ENCODE results near the gene UGT2A3.
"Not testable (repeated sequence)": the region's sequence is repeated elsewhere in the genome, so short reads cannot be mapped to it uniquely, and the experiment has no call there.

The UGT2A3 gene

GRCh38 chr4:68950033-68950432 is 1.6 kb downstream of the UGT2A3 start:
- no peaks in the 10 kb centered on the region for H3K4me1 ChIP-seq (ENCODE audit: insufficient read depth, low read length)
- no peak overlapping the region for H3K4me3 ChIP-seq (ENCODE audit: low read length)
- no peak overlapping the region for H2AFZ ChIP-seq (ENCODE audit: low read depth, low read length)
- no peaks in the 10 kb centered on the region for H3K27me3 ChIP-seq (ENCODE audit: insufficient read depth, low read length)
- H3K9me3 ChIP-seq (ENCODE audit: low read length): no peaks in the 10 kb centered on the region
- H3K36me3 ChIP-seq (ENCODE audit: insufficient read depth, low read length): no peaks in the 10 kb centered on the region

GRCh38 chr4:68948985-68949384 is 2.6 kb downstream of the UGT2A3 start:
- H3K9me3 ChIP-seq (ENCODE audit: low read length): no peaks in the 10 kb centered on the region
- no peaks in the 10 kb centered on the region for H3K4me1 ChIP-seq (ENCODE audit: insufficient read depth, low read length)
- H3K36me3 ChIP-seq (ENCODE audit: insufficient read depth, low read length): no peaks in the 10 kb centered on the region
- no peaks in the 10 kb centered on the region for H3K27me3 ChIP-seq (ENCODE audit: insufficient read depth, low read length)
- H3K4me3 ChIP-seq (ENCODE audit: low read length): no peak overlapping the region
- H2AFZ ChIP-seq (ENCODE audit: low read depth, low read length): no peak overlapping the region

DNA sequence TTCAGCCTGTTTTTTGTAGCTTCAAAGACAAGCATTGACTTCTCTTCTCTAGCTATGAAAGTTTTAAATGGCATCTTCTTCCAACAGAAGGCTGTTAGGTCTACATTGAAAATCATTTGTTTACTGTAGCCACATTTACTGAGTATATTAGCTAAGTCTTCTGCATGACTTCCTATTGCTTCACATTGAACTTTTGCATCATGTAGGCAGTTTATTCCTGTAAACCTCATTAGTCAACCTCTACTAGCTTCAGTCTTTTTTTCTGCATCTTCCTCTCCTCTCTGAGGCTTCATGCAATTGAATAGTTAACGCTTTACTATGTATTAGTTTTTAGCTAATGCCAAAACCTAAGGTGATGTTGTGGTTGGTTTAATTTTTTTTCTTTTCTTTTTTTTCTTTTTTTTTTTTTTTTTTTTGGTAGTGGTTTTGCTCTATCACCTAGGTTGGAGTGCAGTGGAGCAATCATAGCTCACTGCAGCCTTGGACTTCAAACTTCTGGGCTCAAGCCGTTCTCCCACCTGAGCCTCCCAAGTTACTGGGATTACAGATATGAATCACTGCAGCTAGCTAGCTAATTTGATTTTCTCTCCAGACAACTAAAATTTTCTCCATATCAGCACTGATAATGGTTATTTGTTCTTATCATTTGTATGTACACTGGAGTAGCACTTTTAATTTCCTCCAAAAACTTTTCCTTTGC is 3.4 kb downstream of the UGT2A3 start:
- Histone ChIP-seq H3K4me3 (ENCODE audit: low read length) (no peak overlapping the region), H3K4me1 (ENCODE audit: insufficient read depth, low read length) (no peaks in the 10 kb centered on the region), H2AFZ (ENCODE audit: low read depth, low read length) (no peak overlapping the region), H3K9me3 (ENCODE audit: low read length) (no peaks in the 10 kb centered on the region), H3K36me3 (ENCODE audit: insufficient read depth, low read length) (no peaks in the 10 kb centered on the region), H3K27me3 (ENCODE audit: insufficient read depth, low read length) (no peaks in the 10 kb centered on the region)

DNA sequence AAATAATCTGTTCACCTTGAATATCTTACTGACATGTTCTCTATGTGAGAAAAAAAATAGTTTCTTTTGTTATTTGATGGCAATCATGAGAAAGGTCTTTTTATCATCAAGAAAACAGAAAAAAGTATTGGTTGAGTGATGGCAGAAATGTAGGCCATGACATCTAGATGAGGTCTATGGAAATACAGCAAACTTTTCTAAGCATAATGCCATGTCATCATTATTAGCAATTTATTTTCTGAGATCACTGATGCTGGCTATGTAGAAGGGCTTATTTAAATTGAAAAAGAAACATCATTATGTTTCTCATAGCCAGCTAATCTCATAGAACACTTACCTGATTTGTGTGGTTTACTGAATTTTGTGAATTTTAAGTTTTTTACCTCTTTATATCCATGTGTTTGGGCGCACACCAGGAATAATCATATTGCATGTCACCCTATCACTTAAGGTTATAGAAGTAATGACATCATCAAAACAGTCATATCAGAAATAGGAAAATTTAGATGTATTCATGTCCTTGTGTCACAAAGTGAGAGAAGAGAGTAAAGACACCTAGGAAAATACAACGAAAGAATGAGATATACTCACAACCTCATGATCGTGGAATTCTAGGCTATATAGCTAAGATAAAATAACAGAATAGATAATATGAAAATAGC is 22.4 kb downstream of the UGT2A3 start:
- H3K27me3 ChIP-seq (ENCODE audit: insufficient read depth, low read length): no peaks in the 10 kb centered on the region
- H3K36me3 ChIP-seq (ENCODE audit: insufficient read depth, low read length): no peaks in the 10 kb centered on the region
- H3K4me1 ChIP-seq (ENCODE audit: insufficient read depth, low read length): no peaks in the 10 kb centered on the region
- H2AFZ ChIP-seq (ENCODE audit: low read depth, low read length): no peak overlapping the region
- no peak overlapping the region for H3K4me3 ChIP-seq (ENCODE audit: low read length)
- H3K9me3 ChIP-seq (ENCODE audit: low read length): no peaks in the 10 kb centered on the region

- no peaks in the 10 kb centered on the region for H3K4me1 ChIP-seq (ENCODE audit: insufficient read depth, low read length)
These were observed 24.4 kb downstream of the UGT2A3 start for GRCh38 chr4:68927165-68927564.

GRCh38 chr4:68922202-68922601 is 29.4 kb downstream of the UGT2A3 start:
- H3K27me3 ChIP-seq (ENCODE audit: insufficient read depth, low read length); H2AFZ ChIP-seq (ENCODE audit: low read depth, low read length); H3K4me1 ChIP-seq (ENCODE audit: insufficient read depth, low read length); H3K4me3 ChIP-seq (ENCODE audit: low read length); H3K9me3 ChIP-seq (ENCODE audit: low read length); H3K36me3 ChIP-seq (ENCODE audit: insufficient read depth, low read length): not testable (repeated sequence)

More at GRCh38 chr4:68927165-68927564, 24.4 kb downstream of the UGT2A3 start:
- no peaks in the 10 kb centered on the region for H3K9me3 ChIP-seq (ENCODE audit: low read length)
- H3K4me3 ChIP-seq (ENCODE audit: low read length): no peak overlapping the region
- H3K27me3 ChIP-seq (ENCODE audit: insufficient read depth, low read length): no peaks in the 10 kb centered on the region
- H3K36me3 ChIP-seq (ENCODE audit: insufficient read depth, low read length): no peaks in the 10 kb centered on the region
- H2AFZ ChIP-seq (ENCODE audit: low read depth, low read length): no peak overlapping the region

GRCh38 chr4:68921051-68921450 is 30.6 kb downstream of the UGT2A3 start:
- Histone ChIP-seq H3K36me3 (ENCODE audit: insufficient read depth, low read length) (no peaks in the 10 kb centered on the region), H2AFZ (ENCODE audit: low read depth, low read length) (no peak overlapping the region), H3K27me3 (ENCODE audit: insufficient read depth, low read length) (no peaks in the 10 kb centered on the region), H3K4me3 (ENCODE audit: low read length) (no peak overlapping the region), H3K9me3 (ENCODE audit: low read length) (no peaks in the 10 kb centered on the region), H3K4me1 (ENCODE audit: insufficient read depth, low read length) (no peaks in the 10 kb centered on the region)

DNA sequence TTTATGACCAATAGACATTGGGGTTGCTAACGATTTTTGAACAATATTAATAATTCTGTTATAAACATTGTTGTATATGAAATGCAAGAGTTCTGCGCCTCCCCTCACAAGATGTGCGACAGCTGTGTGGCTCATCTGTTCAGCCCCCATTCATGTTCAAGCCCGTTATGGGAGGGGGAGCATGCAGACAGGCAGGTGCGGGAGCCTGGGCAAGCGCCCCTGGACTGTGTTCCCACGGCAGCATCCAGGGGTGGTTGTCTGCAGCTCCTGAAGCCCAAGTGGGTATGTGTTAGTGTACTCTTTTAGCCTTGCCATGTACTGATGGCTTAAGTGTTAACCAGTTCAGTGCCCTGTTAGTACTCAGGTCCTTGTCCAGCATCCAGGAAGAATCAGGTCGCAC is 34.6 kb downstream of the UGT2A3 start:
- H3K4me3 ChIP-seq (ENCODE audit: low read length): no peak overlapping the region
- no peaks in the 10 kb centered on the region for H3K4me1 ChIP-seq (ENCODE audit: insufficient read depth, low read length)
- H2AFZ ChIP-seq (ENCODE audit: low read depth, low read length): no peak overlapping the region
- H3K36me3 ChIP-seq (ENCODE audit: insufficient read depth, low read length): no peaks in the 10 kb centered on the region
- no peaks in the 10 kb centered on the region for H3K27me3 ChIP-seq (ENCODE audit: insufficient read depth, low read length)
- H3K9me3 ChIP-seq (ENCODE audit: low read length): no peaks in the 10 kb centered on the region

DNA sequence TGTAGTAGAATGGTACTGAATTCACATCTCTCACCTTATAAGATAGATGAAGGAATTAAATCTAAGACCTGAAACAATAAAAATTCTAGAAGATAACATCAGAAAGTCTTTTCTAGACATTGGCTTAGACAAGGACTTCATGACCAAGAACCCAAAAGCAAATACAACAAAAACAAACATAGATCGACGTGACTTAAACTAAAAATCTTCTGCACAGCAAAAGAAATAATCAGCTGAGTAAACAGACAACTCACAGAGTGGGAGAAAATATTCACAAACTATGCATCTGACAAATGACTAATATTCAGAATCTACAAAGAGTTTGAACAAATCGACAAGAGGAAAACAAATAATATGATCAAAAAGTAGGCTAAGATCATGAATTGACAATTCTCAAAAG is 38.8 kb downstream of the UGT2A3 start:
- Histone ChIP-seq H3K4me1 (ENCODE audit: insufficient read depth, low read length) (no peaks in the 10 kb centered on the region), H3K4me3 (ENCODE audit: low read length) (no peak overlapping the region), H3K27me3 (ENCODE audit: insufficient read depth, low read length) (no peaks in the 10 kb centered on the region), H3K36me3 (ENCODE audit: insufficient read depth, low read length) (no peaks in the 10 kb centered on the region), H3K9me3 (ENCODE audit: low read length) (no peaks in the 10 kb centered on the region), H2AFZ (ENCODE audit: low read depth, low read length) (no peak overlapping the region)

DNA sequence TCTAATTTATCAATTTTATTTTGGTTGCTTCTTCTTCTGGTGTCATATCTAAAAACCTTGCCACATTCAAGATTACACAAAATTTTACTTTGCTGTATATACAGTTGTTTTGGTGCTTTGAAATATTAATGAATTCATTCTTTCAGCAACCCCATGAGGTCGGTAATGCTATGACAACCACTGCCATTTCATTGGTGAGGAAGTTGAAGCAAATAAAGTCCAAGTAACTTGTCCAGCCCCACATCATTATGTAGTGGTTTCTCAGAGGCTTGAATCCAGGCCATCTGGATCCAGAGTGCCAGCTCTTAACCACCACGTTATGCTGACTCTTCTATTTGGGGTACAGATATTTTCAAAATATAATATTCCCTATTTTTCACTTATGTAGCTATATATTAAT is 42.2 kb downstream of the UGT2A3 start:
- H3K4me1 ChIP-seq (ENCODE audit: insufficient read depth, low read length): no peaks in the 10 kb centered on the region
- no peaks in the 10 kb centered on the region for H3K9me3 ChIP-seq (ENCODE audit: low read length)
- no peak overlapping the region for H3K4me3 ChIP-seq (ENCODE audit: low read length)
- no peak overlapping the region for H2AFZ ChIP-seq (ENCODE audit: low read depth, low read length)
- H3K27me3 ChIP-seq (ENCODE audit: insufficient read depth, low read length): no peaks in the 10 kb centered on the region
- no peaks in the 10 kb centered on the region for H3K36me3 ChIP-seq (ENCODE audit: insufficient read depth, low read length)

GRCh38 chr4:68907788-68908700 is 43.6 kb downstream of the UGT2A3 start:
- Histone ChIP-seq H3K4me1 (ENCODE audit: insufficient read depth, low read length) (no peaks in the 10 kb centered on the region), H2AFZ (ENCODE audit: low read depth, low read length) (no peak overlapping the region), H3K27me3 (ENCODE audit: insufficient read depth, low read length) (no peaks in the 10 kb centered on the region), H3K9me3 (ENCODE audit: low read length) (no peaks in the 10 kb centered on the region), H3K4me3 (ENCODE audit: low read length) (no peak overlapping the region), H3K36me3 (ENCODE audit: insufficient read depth, low read length) (no peaks in the 10 kb centered on the region)

GRCh38 chr4:68907245-68907644 is 44.4 kb downstream of the UGT2A3 start:
- Histone ChIP-seq H3K4me3 (ENCODE audit: low read length) (no peak overlapping the region), H3K9me3 (ENCODE audit: low read length) (no peaks in the 10 kb centered on the region), H3K4me1 (ENCODE audit: insufficient read depth, low read length) (no peaks in the 10 kb centered on the region), H3K27me3 (ENCODE audit: insufficient read depth, low read length) (no peaks in the 10 kb centered on the region), H2AFZ (ENCODE audit: low read depth, low read length) (no peak overlapping the region), H3K36me3 (ENCODE audit: insufficient read depth, low read length) (no peaks in the 10 kb centered on the region)

DNA sequence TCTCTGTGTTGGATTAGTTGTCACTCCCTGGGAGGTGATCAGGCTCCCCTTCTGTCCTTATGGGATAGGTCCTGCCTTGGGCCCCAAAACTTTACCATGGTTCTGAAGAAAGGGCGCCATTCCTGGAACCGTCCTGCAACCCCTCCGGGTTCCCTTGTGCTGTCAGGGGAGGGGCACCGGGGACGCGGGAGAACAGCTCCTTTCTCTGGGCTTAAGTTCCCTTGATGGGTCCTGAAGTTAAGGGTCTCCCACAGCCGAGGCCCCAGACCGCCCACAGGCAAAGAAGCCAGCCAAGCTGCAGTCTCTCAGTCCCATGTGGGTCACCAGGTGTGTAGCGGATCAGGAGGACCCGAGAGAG is 44.8 kb downstream of the UGT2A3 start:
- H2AFZ ChIP-seq (ENCODE audit: low read depth, low read length): no peak overlapping the region
- H3K4me3 ChIP-seq (ENCODE audit: low read length): no peak overlapping the region

More for the DNA sequence above, 44.8 kb downstream of the UGT2A3 start:
- Histone ChIP-seq H3K9me3 (ENCODE audit: low read length) (no peaks in the 10 kb centered on the region), H3K4me1 (ENCODE audit: insufficient read depth, low read length) (no peaks in the 10 kb centered on the region), H3K27me3 (ENCODE audit: insufficient read depth, low read length) (no peaks in the 10 kb centered on the region), H3K36me3 (ENCODE audit: insufficient read depth, low read length) (no peaks in the 10 kb centered on the region)

Data from neuron (in vitro differentiated cells).